Osteocyte (in vitro differentiated cells): Measurements from ENCODE around the gene RRAD. TPM values are rescaled to one million over a fixed set of nuclear protein-coding genes. Genes with fewer than 3 reads are reported as not detected.

Experiments
- DNase-seq: peaks from one replicate; pipeline ENCODE4 v3.0.0; 2021; ENCODE audit warnings: mixed read lengths; ENCODE audit not compliant: unreplicated experiment; ENCODE audit errors: extremely low spot score
- H3K27ac Mint-ChIP-seq: one replicate; pipeline ENCODE4 v1.8.0; 2021; ENCODE audit warnings: mild to moderate bottlenecking, mixed read lengths; ENCODE audit not compliant: unreplicated experiment
- H3K27me3 Mint-ChIP-seq: one replicate; pipeline ENCODE4 v1.8.0; 2021; ENCODE audit warnings: mixed read lengths; ENCODE audit not compliant: unreplicated experiment
- H3K36me3 Mint-ChIP-seq: one replicate; pipeline ENCODE4 v1.8.0; 2021; ENCODE audit warnings: mixed read lengths; ENCODE audit not compliant: unreplicated experiment
- H3K4me1 Mint-ChIP-seq: one replicate; pipeline ENCODE4 v1.8.0; 2021; ENCODE audit warnings: mixed read lengths; ENCODE audit not compliant: unreplicated experiment
- H3K4me3 Mint-ChIP-seq: one replicate; pipeline ENCODE4 v1.8.0; 2021; ENCODE audit warnings: mild to moderate bottlenecking, moderate library complexity, mixed read lengths; ENCODE audit not compliant: unreplicated experiment
- H3K9me3 Mint-ChIP-seq: one replicate; pipeline ENCODE4 v1.8.0; 2021; ENCODE audit warnings: mixed read lengths; ENCODE audit not compliant: unreplicated experiment
- total RNA-seq: library from RNA; stranded (reverse); gene quantifications from 2 replicates; pipeline ENCODE4 v1.2.1, GENCODE V29; 2021
- TF ChIP-seq, protein P1 (sequence below): fragments of 200-600 bp; sonication (generic); IDR thresholded peaks from 2 replicates; pipeline ENCODE4 v1.5.0; 2021; ENCODE audit warnings: antibody characterized with exemption, mild to moderate bottlenecking, moderate library complexity

The RRAD gene
- total RNA-seq, 1 donor from 2014 or later: 0.89 TPM

DNA sequence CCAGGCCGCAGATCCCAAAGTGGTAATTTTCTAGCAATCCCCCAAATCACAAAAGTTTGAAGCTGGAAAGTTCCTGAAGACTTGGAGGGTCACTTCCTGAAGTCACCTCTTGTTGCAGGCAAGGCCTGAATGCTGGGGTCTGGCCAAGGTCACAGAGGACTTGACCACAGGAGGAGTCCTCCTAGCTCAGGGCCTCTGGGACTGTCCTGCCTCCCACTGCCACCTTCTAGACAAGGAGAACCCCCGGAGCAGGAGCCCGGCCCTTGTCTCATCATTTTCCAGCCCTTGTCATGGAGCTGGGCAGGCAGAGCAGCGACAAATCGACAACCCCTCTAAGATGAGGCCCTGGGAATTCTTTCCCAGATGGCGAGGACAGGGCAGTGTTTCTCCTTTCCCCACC lies 7.0 kb downstream of the RRAD start:
- no peak overlapping the region for H3K27ac Mint-ChIP-seq
- H3K27me3 Mint-ChIP-seq: peaks cover 26% of the 10 kb centered on the region
- peaks cover 4% of the 10 kb centered on the region for H3K4me1 Mint-ChIP-seq
- peaks cover 2% of the 10 kb centered on the region for H3K36me3 Mint-ChIP-seq
- TF ChIP-seq, protein P1, sequence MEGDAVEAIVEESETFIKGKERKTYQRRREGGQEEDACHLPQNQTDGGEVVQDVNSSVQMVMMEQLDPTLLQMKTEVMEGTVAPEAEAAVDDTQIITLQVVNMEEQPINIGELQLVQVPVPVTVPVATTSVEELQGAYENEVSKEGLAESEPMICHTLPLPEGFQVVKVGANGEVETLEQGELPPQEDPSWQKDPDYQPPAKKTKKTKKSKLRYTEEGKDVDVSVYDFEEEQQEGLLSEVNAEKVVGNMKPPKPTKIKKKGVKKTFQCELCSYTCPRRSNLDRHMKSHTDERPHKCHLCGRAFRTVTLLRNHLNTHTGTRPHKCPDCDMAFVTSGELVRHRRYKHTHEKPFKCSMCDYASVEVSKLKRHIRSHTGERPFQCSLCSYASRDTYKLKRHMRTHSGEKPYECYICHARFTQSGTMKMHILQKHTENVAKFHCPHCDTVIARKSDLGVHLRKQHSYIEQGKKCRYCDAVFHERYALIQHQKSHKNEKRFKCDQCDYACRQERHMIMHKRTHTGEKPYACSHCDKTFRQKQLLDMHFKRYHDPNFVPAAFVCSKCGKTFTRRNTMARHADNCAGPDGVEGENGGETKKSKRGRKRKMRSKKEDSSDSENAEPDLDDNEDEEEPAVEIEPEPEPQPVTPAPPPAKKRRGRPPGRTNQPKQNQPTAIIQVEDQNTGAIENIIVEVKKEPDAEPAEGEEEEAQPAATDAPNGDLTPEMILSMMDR: no peak
- H3K9me3 Mint-ChIP-seq: no peaks in the 10 kb centered on the region
- no peak for DNase-seq
- H3K4me3 Mint-ChIP-seq: no peak overlapping the region

DNA sequence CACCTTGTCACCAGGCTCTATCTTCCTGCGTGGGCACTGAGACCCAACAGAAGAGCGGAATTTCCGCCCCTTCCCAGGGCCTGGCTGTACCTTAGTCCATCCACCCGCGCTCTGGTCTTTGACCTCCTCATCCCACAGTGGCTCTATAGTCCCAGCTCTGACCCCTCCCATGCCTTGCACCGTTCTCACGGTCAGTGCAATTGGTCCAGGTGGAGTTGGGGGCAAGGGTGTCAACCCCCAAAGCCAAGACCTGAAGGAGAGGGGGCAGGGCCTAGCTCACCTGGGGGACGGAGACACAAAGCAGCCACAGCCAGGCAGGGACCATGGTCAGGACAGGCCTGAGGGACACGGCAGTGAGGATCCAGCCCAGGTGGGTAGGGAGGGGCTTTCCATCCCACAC lies 7.6 kb downstream of the RRAD start:
- Mint-ChIP-seq H3K27me3 (peaks cover 26% of the 10 kb centered on the region), H3K4me1 (no peaks in the 10 kb centered on the region), H3K36me3 (no peaks in the 10 kb centered on the region), H3K27ac (no peak overlapping the region), H3K4me3 (no peak overlapping the region), H3K9me3 (no peaks in the 10 kb centered on the region)
- TF ChIP-seq, protein P1: no peak
- no peak for DNase-seq

DNA sequence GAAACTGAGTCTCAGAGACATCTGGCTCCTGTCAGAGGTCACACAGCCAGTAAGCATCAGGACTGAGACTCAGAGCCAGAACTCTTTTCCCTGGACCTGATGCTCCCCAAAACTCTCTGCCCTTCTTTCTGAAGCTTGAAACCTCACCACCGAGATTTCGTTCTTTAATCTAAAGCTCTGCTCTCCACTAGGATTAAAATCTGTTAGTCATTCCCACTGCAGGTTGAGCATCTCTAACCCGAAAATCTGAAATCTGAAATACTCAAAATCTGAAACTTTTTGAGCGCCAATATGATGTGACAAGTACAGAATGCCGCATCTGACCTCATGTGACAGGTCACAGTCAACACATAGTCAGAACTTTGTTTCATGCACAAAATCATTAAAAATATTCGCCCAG lies 8.8 kb downstream of the RRAD start:
- no peak for DNase-seq
- H3K4me1 Mint-ChIP-seq: no peaks in the 10 kb centered on the region
- H3K9me3 Mint-ChIP-seq: no peaks in the 10 kb centered on the region
- TF ChIP-seq, protein P1: no peak
- H3K4me3 Mint-ChIP-seq: no peak overlapping the region
- H3K27ac Mint-ChIP-seq: no peak overlapping the region
- peaks cover 26% of the 10 kb centered on the region for H3K27me3 Mint-ChIP-seq
- H3K36me3 Mint-ChIP-seq: no peaks in the 10 kb centered on the region

DNA sequence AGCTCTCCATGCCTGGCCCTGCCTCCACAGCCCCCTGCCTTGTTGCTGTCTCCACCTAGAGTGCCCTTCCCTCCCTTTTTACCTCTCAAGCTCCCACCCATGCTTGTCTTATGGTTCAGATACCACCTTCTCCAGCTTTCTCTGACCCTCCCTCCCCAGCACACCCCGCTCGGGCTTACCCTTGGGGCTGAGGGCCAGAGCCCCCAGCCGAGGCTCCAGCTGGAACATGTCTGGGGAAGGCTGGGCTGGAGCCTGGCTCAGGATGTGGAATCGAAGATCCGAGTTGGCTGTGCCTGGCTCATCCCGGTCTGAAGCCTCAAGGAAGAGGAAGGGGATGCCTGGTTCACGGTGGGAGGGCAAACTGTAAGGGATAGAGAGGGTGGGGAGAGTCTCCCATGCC lies 10.3 kb downstream of the RRAD start:
- H3K27me3 Mint-ChIP-seq: peaks cover 26% of the 10 kb centered on the region

DNA sequence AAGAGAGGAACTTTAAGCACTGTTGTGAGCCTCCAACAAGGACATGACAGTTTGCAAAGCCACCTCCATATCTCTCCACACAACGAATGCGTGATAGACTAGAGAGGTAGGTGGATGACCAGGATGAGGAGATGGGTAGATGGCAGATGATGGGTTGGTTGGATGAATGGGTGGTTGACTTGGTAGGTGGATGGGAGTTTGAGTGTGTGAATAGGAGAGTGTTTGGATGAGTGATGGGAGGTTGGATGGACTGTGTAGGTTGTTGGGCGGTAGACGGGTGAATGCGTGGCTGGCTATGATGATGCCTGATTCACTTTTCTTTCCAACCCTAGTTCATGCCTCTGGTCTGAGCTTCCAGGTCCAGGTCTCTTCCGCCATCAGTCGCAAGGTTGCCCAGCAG lies 10.8 kb downstream of the RRAD start:
- Mint-ChIP-seq H3K27ac (no peak overlapping the region), H3K27me3 (peaks cover 26% of the 10 kb centered on the region), H3K36me3 (no peaks in the 10 kb centered on the region), H3K4me1 (no peaks in the 10 kb centered on the region), H3K4me3 (no peak overlapping the region), H3K9me3 (no peaks in the 10 kb centered on the region)
- no peak for DNase-seq
- TF ChIP-seq, protein P1: no peak

More for the DNA sequence above, 10.3 kb downstream of the RRAD start:
- Mint-ChIP-seq H3K36me3 (no peaks in the 10 kb centered on the region), H3K4me1 (no peaks in the 10 kb centered on the region), H3K9me3 (no peaks in the 10 kb centered on the region), H3K4me3 (no peak overlapping the region), H3K27ac (no peak overlapping the region)
- TF ChIP-seq, protein P1: no peak
- no peak for DNase-seq
